Neuron (in vitro differentiated cells): ENCODE measurements around the gene RFX3.
"Not testable (repeated sequence)": the region's sequence is repeated elsewhere in the genome, so short reads cannot be mapped to it uniquely, and the experiment has no call there.

Experiments
- H2AFZ ChIP-seq: one replicate; pipeline ENCODE4 v1.6.1; 2013; ENCODE audit warnings: low read depth, mild to moderate bottlenecking, inconsistent platforms, low read length, moderate library complexity
- H3K27me3 ChIP-seq: one replicate; pipeline ENCODE4 v1.6.1; 2013; ENCODE audit warnings: low read length; ENCODE audit not compliant: insufficient read depth
- H3K36me3 ChIP-seq: one replicate; pipeline ENCODE4 v1.6.1; 2013; ENCODE audit warnings: low read length; ENCODE audit not compliant: insufficient read depth
- H3K4me1 ChIP-seq: one replicate; pipeline ENCODE4 v1.6.1; 2013; ENCODE audit warnings: low read length; ENCODE audit not compliant: insufficient read depth
- H3K4me3 ChIP-seq: 2 replicates; pipeline ENCODE4 v1.5.1; 2013; ENCODE audit warnings: mild to moderate bottlenecking, low read length, moderate library complexity
- H3K9me3 ChIP-seq: one replicate; pipeline ENCODE4 v1.6.1; 2013; ENCODE audit warnings: low read length

Gene RFX3

GRCh38 chr9:3337515-3338225, 188.1 kb downstream of the RFX3 start:
- Histone ChIP-seq H2AFZ (no peak overlapping the region), H3K27me3 (no peaks in the 10 kb centered on the region), H3K4me3 (no peak overlapping the region), H3K36me3 (no peaks in the 10 kb centered on the region), H3K4me1 (no peaks in the 10 kb centered on the region), H3K9me3 (no peaks in the 10 kb centered on the region)

DNA sequence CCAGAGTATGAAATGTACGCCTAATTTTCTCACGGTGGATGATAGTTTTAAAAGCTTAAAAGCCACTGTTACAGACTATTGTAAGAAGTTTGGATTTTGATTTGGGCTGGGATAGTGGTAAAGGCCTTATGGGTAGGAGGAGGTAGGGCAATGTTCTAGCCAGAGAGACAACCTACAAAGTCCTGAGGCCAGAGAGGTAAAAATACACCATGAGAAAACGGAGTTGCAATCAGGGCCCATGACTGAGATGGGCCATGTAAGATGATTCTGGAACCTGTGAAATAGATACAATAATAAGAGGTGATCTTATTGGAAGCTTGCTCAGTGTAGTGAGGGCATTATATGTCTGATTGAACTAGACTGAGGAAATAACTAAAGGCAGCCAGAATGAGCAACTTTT, 188.8 kb downstream of the RFX3 start:
- Histone ChIP-seq H3K9me3 (no peaks in the 10 kb centered on the region), H3K27me3 (no peaks in the 10 kb centered on the region), H3K4me3 (no peak overlapping the region), H3K4me1 (no peaks in the 10 kb centered on the region), H3K36me3 (no peaks in the 10 kb centered on the region), H2AFZ (no peak overlapping the region)

DNA sequence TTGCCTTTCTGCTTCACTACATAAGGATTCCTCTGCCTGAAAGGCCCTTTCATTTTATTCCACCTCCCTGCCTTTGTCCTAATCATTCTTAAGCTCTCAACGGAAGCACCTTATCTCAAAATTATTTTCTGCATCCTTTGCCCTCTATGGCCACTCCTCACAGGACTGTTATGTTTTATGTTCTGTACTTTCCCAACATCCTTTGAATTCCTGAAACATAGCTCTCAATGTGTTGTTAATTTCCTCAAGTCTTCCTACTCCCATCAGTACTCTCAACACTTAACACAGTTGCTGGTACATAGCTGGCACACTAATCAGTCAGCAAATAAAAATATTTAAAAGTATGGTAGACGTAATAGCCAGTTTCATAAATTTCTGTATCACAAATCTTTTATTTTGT, 193.0 kb downstream of the RFX3 start:
- no peaks in the 10 kb centered on the region for H3K27me3 ChIP-seq
- H3K36me3 ChIP-seq, result peaks cover 13% of the 10 kb centered on the region
- H2AFZ ChIP-seq, result no peak overlapping the region
- no peak overlapping the region for H3K4me3 ChIP-seq
- no peaks in the 10 kb centered on the region for H3K4me1 ChIP-seq
- H3K9me3 ChIP-seq, result peaks cover 2% of the 10 kb centered on the region

DNA sequence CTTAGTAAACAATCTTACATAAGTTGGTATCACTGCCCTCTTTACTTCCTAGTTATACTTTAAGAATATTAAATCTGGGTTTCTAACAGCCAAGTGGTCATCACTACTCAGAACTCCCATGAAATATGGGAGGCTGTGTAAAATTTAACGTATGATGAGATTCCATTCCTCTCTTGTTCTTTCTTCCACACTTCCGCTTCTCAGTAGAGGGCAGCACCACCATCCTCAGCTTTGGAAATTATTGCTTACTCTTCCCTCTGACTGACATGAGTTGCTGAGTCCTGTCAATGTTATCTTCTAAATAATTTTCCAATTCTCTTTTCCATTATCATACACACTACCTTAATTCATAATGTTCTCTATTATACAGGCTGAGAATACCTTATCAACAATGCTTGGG, 194.0 kb downstream of the RFX3 start:
- Histone ChIP-seq H3K4me3 (no peak overlapping the region), H3K9me3 (peaks cover 3% of the 10 kb centered on the region), H2AFZ (no peak overlapping the region), H3K36me3 (peaks cover 14% of the 10 kb centered on the region), H3K27me3 (no peaks in the 10 kb centered on the region), H3K4me1 (no peaks in the 10 kb centered on the region)

GRCh38 chr9:3330792-3331420, 194.9 kb downstream of the RFX3 start:
- H3K9me3 ChIP-seq, result peaks cover 7% of the 10 kb centered on the region
- H3K4me3 ChIP-seq, result no peak overlapping the region
- H3K36me3 ChIP-seq, result peaks cover 17% of the 10 kb centered on the region
- no peak overlapping the region for H2AFZ ChIP-seq
- no peaks in the 10 kb centered on the region for H3K4me1 ChIP-seq
- H3K27me3 ChIP-seq, result no peaks in the 10 kb centered on the region

- Histone ChIP-seq H3K4me1 (no peaks in the 10 kb centered on the region), H3K36me3 (peaks cover 17% of the 10 kb centered on the region), H2AFZ (no peak overlapping the region), H3K4me3 (no peak overlapping the region), H3K9me3 (peaks cover 7% of the 10 kb centered on the region), H3K27me3 (no peaks in the 10 kb centered on the region)
These were observed 196.4 kb downstream of the RFX3 start for GRCh38 chr9:3329361-3329760.

GRCh38 chr9:3323714-3324113, 202.1 kb downstream of the RFX3 start:
- Histone ChIP-seq H3K36me3 (peaks cover 10% of the 10 kb centered on the region), H3K9me3 (peaks cover 4% of the 10 kb centered on the region), H2AFZ (no peak overlapping the region), H3K27me3 (no peaks in the 10 kb centered on the region), H3K4me3 (no peak overlapping the region), H3K4me1 (peaks cover 9% of the 10 kb centered on the region)

DNA sequence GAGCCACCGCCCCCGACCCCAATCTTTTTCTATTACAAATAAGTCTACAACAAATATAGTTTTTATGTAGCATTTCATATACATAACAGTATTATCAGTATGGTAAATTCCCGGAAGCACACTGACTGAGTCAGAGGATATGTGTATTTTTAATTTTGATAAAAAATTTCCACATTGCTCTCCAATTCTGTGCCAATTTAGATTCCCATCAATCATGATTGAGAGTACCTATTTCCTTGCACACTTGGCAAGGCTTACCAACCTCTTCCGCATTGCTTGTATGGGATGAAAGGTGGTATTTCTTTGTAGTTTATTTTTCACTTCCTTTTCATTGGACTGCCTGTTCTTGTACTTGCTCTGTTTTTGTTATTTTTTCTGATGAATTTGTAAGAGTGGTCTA, 204.6 kb downstream of the RFX3 start:
- no peaks in the 10 kb centered on the region for H3K36me3 ChIP-seq
- peaks cover 9% of the 10 kb centered on the region for H3K4me1 ChIP-seq
- H3K9me3 ChIP-seq, result no peaks in the 10 kb centered on the region
- H3K27me3 ChIP-seq, result no peaks in the 10 kb centered on the region
- H3K4me3 ChIP-seq, result no peak overlapping the region
- no peak overlapping the region for H2AFZ ChIP-seq

GRCh38 chr9:3312595-3312994, 213.2 kb downstream of the RFX3 start:
- H3K4me3 ChIP-seq, H3K27me3 ChIP-seq, H3K36me3 ChIP-seq, H2AFZ ChIP-seq, H3K4me1 ChIP-seq, H3K9me3 ChIP-seq: not testable (repeated sequence)

- H3K36me3 ChIP-seq, result peaks cover 2% of the 10 kb centered on the region
- no peak overlapping the region for H2AFZ ChIP-seq
- H3K9me3 ChIP-seq, result peaks cover 2% of the 10 kb centered on the region
- H3K4me3 ChIP-seq, result no peak overlapping the region
- H3K27me3 ChIP-seq, result no peaks in the 10 kb centered on the region
- no peaks in the 10 kb centered on the region for H3K4me1 ChIP-seq
These were observed 217.2 kb downstream of the RFX3 start for GRCh38 chr9:3308609-3309008.

DNA sequence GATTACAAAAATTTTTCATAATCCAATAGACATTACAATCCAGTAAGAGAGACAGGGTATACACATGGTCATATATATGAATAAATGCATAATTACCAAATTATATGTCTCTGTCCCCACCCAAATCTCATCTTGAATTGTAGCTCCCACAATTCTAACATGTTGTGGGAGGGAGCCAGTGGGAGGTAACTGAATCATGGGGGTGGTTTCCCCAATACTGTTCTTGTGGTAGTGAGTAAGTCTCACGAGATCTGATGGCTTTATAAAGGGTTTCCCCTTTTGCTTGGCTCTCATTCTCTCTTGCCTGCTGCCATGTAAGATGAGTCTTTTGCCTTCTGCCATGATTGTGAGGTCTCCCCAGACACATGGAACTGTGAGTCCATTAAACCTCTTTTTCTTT, 221.4 kb downstream of the RFX3 start:
- not testable (repeated sequence) for H3K4me3 ChIP-seq, H3K9me3 ChIP-seq, H3K36me3 ChIP-seq, H3K27me3 ChIP-seq, H3K4me1 ChIP-seq, H2AFZ ChIP-seq

GRCh38 chr9:3299872-3300271, 225.9 kb downstream of the RFX3 start:
- H3K9me3 ChIP-seq, result no peaks in the 10 kb centered on the region
- no peak overlapping the region for H2AFZ ChIP-seq
- peaks cover 2% of the 10 kb centered on the region for H3K36me3 ChIP-seq
- H3K4me1 ChIP-seq, result no peaks in the 10 kb centered on the region
- H3K27me3 ChIP-seq, result no peaks in the 10 kb centered on the region
- H3K4me3 ChIP-seq, result no peak overlapping the region

DNA sequence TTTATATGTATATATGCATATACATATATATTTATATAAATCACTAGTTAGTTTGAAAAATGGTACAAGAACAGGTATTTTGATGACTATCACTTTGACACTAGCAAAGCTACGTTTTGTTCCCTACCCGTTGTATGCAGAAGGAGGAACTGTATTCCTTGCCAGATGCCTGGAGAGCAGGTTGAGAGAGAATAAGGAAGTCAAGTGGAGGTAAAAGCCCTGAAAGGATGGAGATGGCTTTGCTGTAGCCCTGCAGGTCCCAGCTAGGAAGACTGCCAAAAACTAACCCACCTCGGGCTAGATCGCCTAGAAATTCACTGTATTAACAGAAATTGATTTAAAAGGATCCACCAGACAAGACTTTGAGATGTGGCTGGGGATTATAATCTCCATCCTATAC, 229.3 kb downstream of the RFX3 start:
- Histone ChIP-seq H2AFZ (no peak overlapping the region), H3K9me3 (no peaks in the 10 kb centered on the region), H3K4me3 (no peak overlapping the region), H3K36me3 (peaks cover 18% of the 10 kb centered on the region), H3K27me3 (no peaks in the 10 kb centered on the region), H3K4me1 (no peaks in the 10 kb centered on the region)

GRCh38 chr9:3292311-3292710, 233.5 kb downstream of the RFX3 start:
- Histone ChIP-seq H2AFZ (no peak overlapping the region), H3K36me3 (peaks cover 45% of the 10 kb centered on the region), H3K27me3 (no peaks in the 10 kb centered on the region), H3K4me1 (peaks cover 8% of the 10 kb centered on the region), H3K9me3 (peaks cover 15% of the 10 kb centered on the region), H3K4me3 (no peak overlapping the region)
